Measurements from ENCODE around the gene FRYL.
"Not testable (repeated sequence)": the region's sequence is repeated elsewhere in the genome, so short reads cannot be mapped to it uniquely, and the experiment has no call there.

The FRYL gene

GRCh38 chr4:48718818-48719465, 61.1 kb downstream of the FRYL start:
- no peak overlapping the region for H3K27ac ChIP-seq
- TF ChIP-seq, protein P1, sequence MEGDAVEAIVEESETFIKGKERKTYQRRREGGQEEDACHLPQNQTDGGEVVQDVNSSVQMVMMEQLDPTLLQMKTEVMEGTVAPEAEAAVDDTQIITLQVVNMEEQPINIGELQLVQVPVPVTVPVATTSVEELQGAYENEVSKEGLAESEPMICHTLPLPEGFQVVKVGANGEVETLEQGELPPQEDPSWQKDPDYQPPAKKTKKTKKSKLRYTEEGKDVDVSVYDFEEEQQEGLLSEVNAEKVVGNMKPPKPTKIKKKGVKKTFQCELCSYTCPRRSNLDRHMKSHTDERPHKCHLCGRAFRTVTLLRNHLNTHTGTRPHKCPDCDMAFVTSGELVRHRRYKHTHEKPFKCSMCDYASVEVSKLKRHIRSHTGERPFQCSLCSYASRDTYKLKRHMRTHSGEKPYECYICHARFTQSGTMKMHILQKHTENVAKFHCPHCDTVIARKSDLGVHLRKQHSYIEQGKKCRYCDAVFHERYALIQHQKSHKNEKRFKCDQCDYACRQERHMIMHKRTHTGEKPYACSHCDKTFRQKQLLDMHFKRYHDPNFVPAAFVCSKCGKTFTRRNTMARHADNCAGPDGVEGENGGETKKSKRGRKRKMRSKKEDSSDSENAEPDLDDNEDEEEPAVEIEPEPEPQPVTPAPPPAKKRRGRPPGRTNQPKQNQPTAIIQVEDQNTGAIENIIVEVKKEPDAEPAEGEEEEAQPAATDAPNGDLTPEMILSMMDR (conservative IDR thresholded peaks at IDR 0.05): no peak

- H3K27ac ChIP-seq: not testable (repeated sequence)
Measured at GRCh38 chr4:48716285-48716684, 63.8 kb downstream of the FRYL start.

GRCh38 chr4:48710446-48711209, 69.5 kb downstream of the FRYL start:
- H3K27ac ChIP-seq: no peak overlapping the region
- TF ChIP-seq, protein P1 (conservative IDR thresholded peaks at IDR 0.05): no peak

DNA sequence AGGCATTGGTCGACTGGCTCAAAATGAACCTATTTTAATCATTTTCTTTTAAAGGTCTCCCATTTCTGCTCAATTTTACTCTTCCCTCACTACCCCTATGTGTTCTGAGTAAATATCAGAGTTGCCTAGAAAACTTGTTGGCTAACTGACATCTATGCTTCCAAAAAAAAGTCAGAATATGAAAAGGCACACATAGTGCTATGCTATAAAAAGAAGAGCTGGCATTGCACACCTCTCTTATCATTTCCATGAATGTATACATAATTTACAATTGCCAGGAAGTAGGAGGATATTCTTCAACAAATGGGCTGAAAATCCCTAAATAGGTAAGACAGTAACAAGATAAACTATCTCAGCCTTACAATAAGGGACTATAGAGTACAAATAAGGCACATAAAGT, 70.2 kb downstream of the FRYL start:
- no peak overlapping the region for H3K27ac ChIP-seq
- TF ChIP-seq, protein P1 (conservative IDR thresholded peaks at IDR 0.05): no peak

GRCh38 chr4:48708610-48709009, 71.5 kb downstream of the FRYL start:
- TF ChIP-seq, protein P1 (conservative IDR thresholded peaks at IDR 0.05): no peak
- no peak overlapping the region for H3K27ac ChIP-seq

DNA sequence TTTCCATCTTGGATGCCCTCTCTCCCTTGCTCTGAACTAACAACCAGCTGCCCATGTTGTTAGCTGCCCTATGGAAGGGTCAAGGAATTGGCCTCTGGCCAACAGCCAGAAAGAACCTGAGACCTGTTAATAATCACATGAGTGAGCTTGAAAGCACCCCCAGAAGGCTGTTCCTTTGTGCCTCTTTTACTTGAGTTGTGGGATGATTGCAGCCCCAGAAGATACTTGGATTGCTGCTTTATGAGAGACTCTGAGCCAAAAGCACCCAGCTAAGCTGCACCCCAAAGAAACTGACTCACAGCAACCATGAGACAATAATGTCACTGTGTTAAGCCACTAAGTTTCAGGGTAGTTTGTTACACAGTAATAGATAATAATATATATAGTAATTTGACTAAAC, 73.3 kb downstream of the FRYL start:
- H3K27ac ChIP-seq: no peak overlapping the region
- TF ChIP-seq, protein P1 (conservative IDR thresholded peaks at IDR 0.05): no peak

- TF ChIP-seq, protein P1 (conservative IDR thresholded peaks at IDR 0.05): no peak
- H3K27ac ChIP-seq: no peak overlapping the region
Measured at GRCh38 chr4:48705609-48706008, 74.5 kb downstream of the FRYL start.

All from VCaP (cell line).